Measurements from ENCODE around the gene TMEM179.

DNA sequence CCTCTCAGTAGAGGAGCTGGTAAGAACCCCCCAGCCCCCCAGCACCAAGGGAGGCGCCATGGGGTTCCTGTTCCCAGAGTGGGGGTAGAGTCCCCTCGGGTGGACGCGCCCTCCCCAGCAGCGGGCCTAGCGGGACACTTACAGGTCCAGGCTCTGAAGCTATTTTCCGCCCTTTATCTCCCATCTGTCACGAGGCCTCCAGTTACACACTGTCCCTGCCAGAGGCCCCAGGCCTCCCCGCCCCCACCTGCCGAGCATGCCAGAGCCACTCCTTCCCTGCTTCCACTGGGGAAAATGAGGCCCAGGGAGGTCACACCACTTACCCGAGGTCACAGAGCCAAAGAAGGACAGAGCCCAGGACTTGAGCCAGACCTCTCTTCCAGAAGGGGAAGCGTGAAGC, 21.9 kb downstream of the TMEM179 start:
- TF ChIP-seq EZH2 (IDR thresholded peaks at IDR 0.05; ENCODE audit: borderline replicate concordance, control insufficient read depth, low read depth, low read length) (no peak), HCFC1 (IDR thresholded peaks at IDR 0.05; ENCODE audit: low read length) (no peak), MYC (IDR thresholded peaks at IDR 0.05; ENCODE audit: insufficient read depth, insufficient read length, insufficient replicate concordance, low read length, severe bottlenecking) (no peak), POLR2AphosphoS5 (IDR thresholded peaks at IDR 0.05; ENCODE audit: low read length) (no peak), CEBPZ (IDR thresholded peaks at IDR 0.05; ENCODE audit: low read depth, low read length) (no peak), CBX5 (IDR thresholded peaks at IDR 0.05; ENCODE audit: low read depth) (no peak), NR2C1 (IDR thresholded peaks at IDR 0.05) (no peak), NR2C2 (IDR thresholded peaks at IDR 0.05; ENCODE audit: borderline replicate concordance, control insufficient read depth, insufficient read length, low read depth) (no peak), STAT3 (IDR thresholded peaks at IDR 0.05; ENCODE audit: low read depth, low read length) (no peak)
- TF ChIP-seq, protein P1, sequence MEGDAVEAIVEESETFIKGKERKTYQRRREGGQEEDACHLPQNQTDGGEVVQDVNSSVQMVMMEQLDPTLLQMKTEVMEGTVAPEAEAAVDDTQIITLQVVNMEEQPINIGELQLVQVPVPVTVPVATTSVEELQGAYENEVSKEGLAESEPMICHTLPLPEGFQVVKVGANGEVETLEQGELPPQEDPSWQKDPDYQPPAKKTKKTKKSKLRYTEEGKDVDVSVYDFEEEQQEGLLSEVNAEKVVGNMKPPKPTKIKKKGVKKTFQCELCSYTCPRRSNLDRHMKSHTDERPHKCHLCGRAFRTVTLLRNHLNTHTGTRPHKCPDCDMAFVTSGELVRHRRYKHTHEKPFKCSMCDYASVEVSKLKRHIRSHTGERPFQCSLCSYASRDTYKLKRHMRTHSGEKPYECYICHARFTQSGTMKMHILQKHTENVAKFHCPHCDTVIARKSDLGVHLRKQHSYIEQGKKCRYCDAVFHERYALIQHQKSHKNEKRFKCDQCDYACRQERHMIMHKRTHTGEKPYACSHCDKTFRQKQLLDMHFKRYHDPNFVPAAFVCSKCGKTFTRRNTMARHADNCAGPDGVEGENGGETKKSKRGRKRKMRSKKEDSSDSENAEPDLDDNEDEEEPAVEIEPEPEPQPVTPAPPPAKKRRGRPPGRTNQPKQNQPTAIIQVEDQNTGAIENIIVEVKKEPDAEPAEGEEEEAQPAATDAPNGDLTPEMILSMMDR (IDR thresholded peaks at IDR 0.05 in 2 of 3, conservative IDR thresholded peaks at IDR 0.05 in 1 of 3; ENCODE audit: control insufficient read depth in 2 of 3, extremely low read depth in 1 of 3, insufficient read depth in 1 of 3, low read depth in 3 of 3, low read length in 3 of 3), result no peak
